Mesenchymal stem cell (in vitro differentiated cells and primary cell): Measurements from ENCODE around the gene ZNF747.

Experiments used
- DNase-seq: peaks from one replicate; pipeline ENCODE4 v3.0.0-alpha.2; 2013
- H2AFZ ChIP-seq: one replicate; pipeline ENCODE4 v1.6.1; 2013; ENCODE audit warnings: low read depth, mild to moderate bottlenecking, control low read depth, inconsistent platforms, low read length, moderate library complexity
- H2AK5ac ChIP-seq: 2 replicates; pipeline ENCODE4 v1.6.1; 2013; ENCODE audit warnings: low read length, moderate library complexity, mild to moderate bottlenecking, inconsistent platforms; ENCODE audit not compliant: severe bottlenecking
- H2BK120ac ChIP-seq: one replicate; pipeline ENCODE4 v1.6.1; 2013; ENCODE audit warnings: low read depth, mild to moderate bottlenecking, inconsistent platforms, low read length, moderate library complexity
- H2BK12ac ChIP-seq, 2 experiments: one replicate each; pipeline ENCODE4 v1.6.1; 2013; ENCODE audit warnings: inconsistent platforms in 2 of 2, low read length in 2 of 2, mild to moderate bottlenecking in 2 of 2, moderate library complexity in 2 of 2, control low read depth in 1 of 2
- H2BK15ac ChIP-seq: one replicate; pipeline ENCODE4 v1.6.1; 2013; ENCODE audit warnings: mild to moderate bottlenecking, low read depth, inconsistent platforms; ENCODE audit not compliant: poor library complexity, severe bottlenecking
- H2BK5ac ChIP-seq: 2 replicates; pipeline ENCODE4 v1.6.1; 2013; ENCODE audit warnings: low read depth, mild to moderate bottlenecking, low read length, control low read depth, inconsistent platforms; ENCODE audit not compliant: poor library complexity, severe bottlenecking
- H3K14ac ChIP-seq, 2 experiments: one replicate each; pipeline ENCODE4 v1.6.1; 2013; ENCODE audit warnings: inconsistent platforms in 2 of 2, low read length in 2 of 2, control low read depth in 1 of 2, mild to moderate bottlenecking in 1 of 2, moderate library complexity in 1 of 2
- H3K18ac ChIP-seq, 2 experiments: one replicate each; pipeline ENCODE4 v1.6.1; 2013; ENCODE audit warnings: inconsistent platforms in 2 of 2, low read length in 2 of 2, control low read depth in 1 of 2, low read depth in 1 of 2, mild to moderate bottlenecking in 1 of 2
- H3K23ac ChIP-seq, 2 experiments: one replicate each; pipeline ENCODE4 v1.6.1; 2013; ENCODE audit warnings: inconsistent platforms in 2 of 2, low read length in 2 of 2, mild to moderate bottlenecking in 2 of 2, moderate library complexity in 2 of 2, control low read depth in 1 of 2
- H3K27ac ChIP-seq: 2 replicates; pipeline ENCODE4 v1.5.1; 2013; ENCODE audit warnings: mild to moderate bottlenecking, moderate library complexity, low read length, control low read depth, inconsistent platforms; ENCODE audit not compliant: poor library complexity, severe bottlenecking
- H3K27me3 ChIP-seq, 2 experiments: 2 replicates each; pipeline versions ENCODE4 v1.6.1 to v1.7.0; 2013; ENCODE audit warnings: low read length in 2 of 2, mild to moderate bottlenecking in 2 of 2, moderate library complexity in 2 of 2, control low read depth in 1 of 2, inconsistent platforms in 1 of 2; ENCODE audit not compliant: control insufficient read depth in 1 of 2, insufficient read depth in 1 of 2
- H3K36me3 ChIP-seq, 2 experiments: 2 replicates each; pipeline versions ENCODE4 v1.6.1 to v1.7.0; 2013; ENCODE audit warnings: low read length in 2 of 2, control low read depth in 1 of 2, inconsistent platforms in 1 of 2, low read depth in 1 of 2, mild to moderate bottlenecking in 1 of 2; ENCODE audit not compliant: insufficient read depth in 2 of 2, control insufficient read depth in 1 of 2
- H3K4ac ChIP-seq, 2 experiments: one replicate each; pipeline ENCODE4 v1.6.1; 2013; ENCODE audit warnings: inconsistent platforms in 2 of 2, low read length in 2 of 2, mild to moderate bottlenecking in 2 of 2, moderate library complexity in 2 of 2, control low read depth in 1 of 2, low read depth in 1 of 2
- H3K4me1 ChIP-seq: 2 replicates; pipeline ENCODE4 v1.6.1; 2013; ENCODE audit warnings: low read depth, low read length, control low read depth; ENCODE audit not compliant: control insufficient read depth, insufficient read depth
- H3K4me2 ChIP-seq: 2 replicates; pipeline ENCODE4 v1.6.1; 2013; ENCODE audit warnings: low read length, mild to moderate bottlenecking, inconsistent platforms; ENCODE audit not compliant: poor library complexity, severe bottlenecking
- H3K4me3 ChIP-seq, 2 experiments: 2 replicates each; pipeline versions ENCODE4 v1.5.1 to v1.7.0; 2013; ENCODE audit warnings: low read length in 2 of 2, mild to moderate bottlenecking in 2 of 2, control low read depth in 1 of 2, low read depth in 1 of 2; ENCODE audit not compliant: insufficient read depth in 1 of 2
- H3K79me1 ChIP-seq: replicated peaks from 2 replicates; pipeline ENCODE4 v1.6.1; 2013; ENCODE audit warnings: mild to moderate bottlenecking, control low read depth, low read length, inconsistent platforms; ENCODE audit not compliant: poor library complexity, severe bottlenecking
- H3K9ac ChIP-seq: 2 replicates; pipeline ENCODE4 v1.7.0; 2013; ENCODE audit warnings: mild to moderate bottlenecking, low read length, moderate library complexity
- H3K9me3 ChIP-seq: 2 replicates; pipeline ENCODE4 v1.7.0; 2013; ENCODE audit warnings: mild to moderate bottlenecking, low read length; ENCODE audit not compliant: control insufficient read depth
- H4K8ac ChIP-seq: one replicate; pipeline ENCODE4 v1.6.1; 2013; ENCODE audit warnings: inconsistent platforms, mild to moderate bottlenecking, low read length, moderate library complexity
- H4K91ac ChIP-seq: one replicate; pipeline ENCODE4 v1.6.1; 2013; ENCODE audit warnings: mild to moderate bottlenecking, low read length, inconsistent platforms
- WGBS: methylation state at CpG from one replicate; pipeline ENCODE4 v1.1.7; 2013; ENCODE audit warnings: mixed read lengths; 5-methylcytosine and 5-hydroxymethylcytosine counted together

The ZNF747 gene

DNA sequence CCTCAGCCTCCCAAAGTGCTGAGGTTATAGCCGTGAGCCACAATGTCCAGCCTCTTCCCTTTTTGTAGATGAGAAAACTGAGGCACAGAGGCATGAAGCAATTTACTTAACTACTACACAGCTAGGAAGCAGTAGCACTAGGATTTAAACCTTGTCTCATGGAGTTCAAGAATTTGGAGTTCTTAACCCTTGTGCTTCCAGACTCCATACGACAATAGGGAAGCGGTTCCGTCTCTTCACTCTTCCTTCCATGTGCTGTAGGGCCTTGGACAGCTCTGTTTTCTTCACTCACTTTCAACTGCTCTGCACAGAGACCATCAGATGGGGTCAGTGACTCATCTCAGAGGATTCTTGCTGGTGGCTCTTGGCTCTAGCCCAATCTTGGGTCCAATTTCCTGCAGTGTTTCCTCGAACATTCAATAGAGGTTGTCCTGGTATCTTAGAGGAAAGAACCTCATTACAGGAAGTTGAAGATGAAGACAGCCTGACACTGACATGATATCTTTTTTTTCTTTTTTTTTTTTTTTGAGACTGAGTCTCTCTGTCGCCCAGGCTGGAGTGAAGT lies 42.8 kb downstream of the ZNF747 start:
- Histone ChIP-seq H3K9me3 (no peaks in the 10 kb centered on the region), H2BK12ac (peak overlapping the region in 1 of 2 experiments; percentile 37), H3K36me3 (no peaks in the 10 kb centered on the region), H2AK5ac (no peak overlapping the region), H2BK5ac (no peak overlapping the region), H3K27me3 (peaks cover 0 to 14% of the 10 kb centered on the region in 2 experiments), H4K91ac (no peak overlapping the region), H3K14ac (no peak overlapping the region), H2BK15ac (no peak overlapping the region), H2AFZ (no peak overlapping the region), H4K8ac (no peak overlapping the region), H3K9ac (no peak overlapping the region), H3K18ac (peak overlapping the region; percentile 18 to 58), H3K4me1 (peaks cover 10% of the 10 kb centered on the region), H3K4me2 (no peak overlapping the region), H3K4me3 (no peak overlapping the region), H2BK120ac (no peak overlapping the region), H3K79me1 (no peaks in the 10 kb centered on the region), H3K4ac (peak overlapping the region in 1 of 2 experiments; percentile 11), H3K27ac (no peak overlapping the region), H3K23ac (no peak overlapping the region)
- peak; percentile 94 for DNase-seq
- 18% methylated on average over 4 of the region's 6 CpGs for WGBS

DNA sequence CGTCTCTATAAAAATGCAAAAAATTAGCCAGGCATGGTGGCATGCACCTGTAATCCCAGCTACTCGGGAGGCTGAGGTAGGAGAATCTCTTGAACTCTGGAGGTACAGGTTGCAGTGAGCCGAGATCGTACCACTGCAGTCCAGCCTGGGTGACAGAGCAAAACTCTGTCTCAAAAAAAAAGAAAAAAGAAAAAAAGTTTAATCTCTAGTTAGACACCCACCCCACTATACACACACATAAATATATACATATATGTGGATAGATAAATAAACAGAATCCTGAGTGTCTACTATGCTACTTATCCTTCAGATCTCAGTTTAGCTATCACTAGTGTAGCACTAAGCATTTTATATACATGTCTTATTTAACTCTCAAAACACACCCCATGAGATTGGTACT lies 43.4 kb downstream of the ZNF747 start:
- Histone ChIP-seq H3K4me1 (peaks cover 10% of the 10 kb centered on the region), H3K9me3 (no peaks in the 10 kb centered on the region), H2BK5ac (no peak overlapping the region), H2BK120ac (no peak overlapping the region), H2BK15ac (no peak overlapping the region), H3K79me1 (no peaks in the 10 kb centered on the region), H2BK12ac (no peak overlapping the region), H4K8ac (no peak overlapping the region), H3K4ac (no peak overlapping the region), H2AFZ (no peak overlapping the region), H3K14ac (no peak overlapping the region), H3K23ac (no peak overlapping the region), H3K36me3 (no peaks in the 10 kb centered on the region), H3K4me3 (no peak overlapping the region), H3K27me3 (peaks cover 0 to 18% of the 10 kb centered on the region in 2 experiments), H3K18ac (no peak overlapping the region), H4K91ac (no peak overlapping the region), H3K9ac (no peak overlapping the region), H3K27ac (no peak overlapping the region), H2AK5ac (no peak overlapping the region), H3K4me2 (no peak overlapping the region)
- 88% methylated on average over 2 of the region's 4 CpGs for WGBS
- DNase-seq = peak; percentile 5

DNA sequence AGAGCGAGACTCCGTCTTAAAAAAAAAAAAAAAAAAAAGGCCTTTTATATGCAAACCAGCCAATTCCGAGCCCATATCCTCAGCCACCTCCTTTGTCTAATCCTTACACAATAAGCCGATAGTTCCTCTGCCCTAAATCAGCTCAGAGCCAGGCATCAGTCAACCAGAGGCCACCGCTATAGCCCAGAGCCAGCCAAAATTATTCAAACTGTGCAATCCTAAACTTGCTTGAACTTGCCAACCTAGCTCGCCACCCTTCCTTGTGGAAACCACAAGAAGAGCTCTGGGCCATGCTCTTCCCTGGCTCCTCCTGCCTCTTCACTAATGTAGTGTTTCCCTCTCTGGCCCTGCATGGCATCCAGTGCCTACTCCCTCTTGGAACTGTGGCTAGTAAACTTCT lies 44.4 kb downstream of the ZNF747 start:
- Histone ChIP-seq H3K14ac (no peak overlapping the region), H2BK12ac (no peak overlapping the region), H2AFZ (no peak overlapping the region), H3K4me3 (no peak overlapping the region), H3K4me2 (no peak overlapping the region), H3K9ac (no peak overlapping the region), H3K27ac (no peak overlapping the region), H3K4me1 (peaks cover 10% of the 10 kb centered on the region), H3K23ac (no peak overlapping the region), H3K18ac (no peak overlapping the region), H3K27me3 (peaks cover 0 to 23% of the 10 kb centered on the region in 2 experiments), H4K8ac (no peak overlapping the region), H2BK5ac (no peak overlapping the region), H2BK15ac (no peak overlapping the region), H3K4ac (no peak overlapping the region), H4K91ac (peak overlapping the region; percentile 75), H3K9me3 (no peaks in the 10 kb centered on the region), H2BK120ac (no peak overlapping the region), H3K79me1 (no peaks in the 10 kb centered on the region), H2AK5ac (no peak overlapping the region), H3K36me3 (no peaks in the 10 kb centered on the region)
- 93% methylated on average over 6 of the region's 6 CpGs for WGBS
- DNase-seq = no peak

DNA sequence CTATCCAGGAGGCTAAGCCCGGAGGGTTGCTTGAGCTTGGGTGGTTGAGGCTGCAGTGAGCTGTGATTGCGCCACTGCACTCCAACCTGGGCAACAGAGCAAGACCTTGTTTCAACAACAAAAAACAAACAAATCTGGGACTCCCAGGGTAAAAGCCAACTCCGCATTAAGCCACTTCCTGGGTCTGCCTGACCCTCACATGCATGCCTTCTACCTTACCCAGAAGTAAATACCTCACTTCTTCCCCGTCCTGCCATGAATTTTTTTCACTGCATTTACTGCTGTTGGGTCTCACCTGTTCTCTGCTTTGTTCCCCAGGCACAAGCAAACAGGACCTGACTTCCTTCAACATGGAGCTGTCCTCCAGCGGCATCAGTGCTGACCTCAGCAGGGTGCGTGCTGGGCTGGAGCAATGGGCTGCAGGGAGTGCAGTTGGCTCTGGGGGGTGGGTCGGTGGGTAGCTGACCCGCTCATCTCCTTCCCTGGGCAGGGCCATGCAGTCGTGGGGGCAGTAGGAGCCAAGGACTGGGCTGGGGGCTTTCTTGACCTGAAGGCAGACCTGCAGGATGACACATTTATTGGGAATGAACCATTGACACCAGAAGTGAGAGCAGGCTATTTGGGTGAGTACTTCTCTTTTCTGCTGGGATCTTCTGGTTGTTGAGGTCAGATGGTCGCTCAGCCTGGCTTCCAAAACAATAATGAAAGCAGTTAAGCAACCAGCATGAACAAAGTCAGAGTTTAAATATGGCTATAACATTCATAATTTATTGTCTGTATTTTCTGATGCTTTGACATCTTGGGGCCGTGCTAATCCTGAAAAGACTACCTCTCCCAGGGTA lies 45.7 kb downstream of the ZNF747 start:
- Histone ChIP-seq H2BK5ac (no peak overlapping the region), H2AFZ (no peak overlapping the region), H4K8ac (no peak overlapping the region), H3K14ac (no peak overlapping the region), H3K4me2 (no peak overlapping the region), H2BK12ac (peak overlapping the region in 1 of 2 experiments; percentile 1), H2BK15ac (no peak overlapping the region), H3K27me3 (peaks cover 0 to 15% of the 10 kb centered on the region in 2 experiments), H3K27ac (no peak overlapping the region), H3K79me1 (no peaks in the 10 kb centered on the region), H3K9me3 (no peaks in the 10 kb centered on the region), H3K4me3 (no peak overlapping the region), H3K4me1 (peaks cover 10% of the 10 kb centered on the region), H3K18ac (no peak overlapping the region), H3K23ac (peak overlapping the region in 1 of 2 experiments; percentile 16), H3K9ac (no peak overlapping the region), H3K36me3 (no peaks in the 10 kb centered on the region), H2AK5ac (no peak overlapping the region), H2BK120ac (no peak overlapping the region), H4K91ac (no peak overlapping the region), H3K4ac (no peak overlapping the region)
- DNase-seq = no peak
- WGBS = 75% methylated on average over 10 of the region's 11 CpGs
